HL-60 (cell line): ENCODE measurements around the gene PECR.

Experiments used
- POLR2AphosphoS5 ChIP-seq: IDR thresholded peaks from 2 replicates; pipeline ENCODE4 v1.6.1; 2012; ENCODE audit warnings: low read depth
- TF ChIP-seq, protein P1 (sequence below): IDR thresholded peaks from one replicate; pipeline ENCODE4 v1.5.1; 2011; ENCODE audit warnings: low read length, control low read depth, inconsistent platforms; ENCODE audit not compliant: insufficient read depth

DNA sequence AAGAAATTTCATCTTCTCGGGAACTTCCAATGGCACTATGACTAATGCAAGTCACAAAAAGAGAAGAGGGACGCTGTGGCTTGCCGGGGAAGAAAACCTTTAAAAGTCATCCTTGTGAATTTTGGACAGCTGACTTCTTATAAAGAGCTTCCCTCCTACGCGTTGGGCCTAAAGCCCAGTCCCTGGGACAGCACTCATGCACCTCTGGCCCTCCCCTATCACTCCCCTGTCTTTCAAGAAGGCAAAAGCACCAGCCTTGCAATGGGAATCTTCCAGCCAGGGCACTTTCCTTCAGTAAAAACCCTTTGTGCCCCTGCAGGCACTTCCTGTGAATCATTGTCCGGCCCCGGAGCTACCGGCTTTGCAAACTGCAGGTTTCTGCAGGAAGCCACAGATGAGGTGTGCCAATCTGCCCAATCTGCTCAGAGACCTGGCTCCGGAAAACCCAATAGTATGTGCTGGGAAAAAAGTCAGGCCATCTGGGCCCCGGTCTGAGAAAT lies 75.4 kb downstream of the PECR start:
- TF ChIP-seq, protein P1, sequence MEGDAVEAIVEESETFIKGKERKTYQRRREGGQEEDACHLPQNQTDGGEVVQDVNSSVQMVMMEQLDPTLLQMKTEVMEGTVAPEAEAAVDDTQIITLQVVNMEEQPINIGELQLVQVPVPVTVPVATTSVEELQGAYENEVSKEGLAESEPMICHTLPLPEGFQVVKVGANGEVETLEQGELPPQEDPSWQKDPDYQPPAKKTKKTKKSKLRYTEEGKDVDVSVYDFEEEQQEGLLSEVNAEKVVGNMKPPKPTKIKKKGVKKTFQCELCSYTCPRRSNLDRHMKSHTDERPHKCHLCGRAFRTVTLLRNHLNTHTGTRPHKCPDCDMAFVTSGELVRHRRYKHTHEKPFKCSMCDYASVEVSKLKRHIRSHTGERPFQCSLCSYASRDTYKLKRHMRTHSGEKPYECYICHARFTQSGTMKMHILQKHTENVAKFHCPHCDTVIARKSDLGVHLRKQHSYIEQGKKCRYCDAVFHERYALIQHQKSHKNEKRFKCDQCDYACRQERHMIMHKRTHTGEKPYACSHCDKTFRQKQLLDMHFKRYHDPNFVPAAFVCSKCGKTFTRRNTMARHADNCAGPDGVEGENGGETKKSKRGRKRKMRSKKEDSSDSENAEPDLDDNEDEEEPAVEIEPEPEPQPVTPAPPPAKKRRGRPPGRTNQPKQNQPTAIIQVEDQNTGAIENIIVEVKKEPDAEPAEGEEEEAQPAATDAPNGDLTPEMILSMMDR: no peak
- TF ChIP-seq POLR2AphosphoS5: no peak
